GM12878 (cell line): ENCODE results near the gene NELFE. TPM values are rescaled to one million over a fixed set of nuclear protein-coding genes. Genes with fewer than 3 reads are reported as not detected.

Experiments used
- ATAC-seq: fragments of 200-7000 bp; cut with Tn5 transposase; 3 replicates; pipeline ENCODE4 v1.9.1; 2020; ENCODE audit warnings: mild to moderate bottlenecking, moderate library complexity
- Bru-seq: library from RNA; stranded (reverse); fragments of 400-500 nt; gene quantifications from one replicate; lab custom pipeline; 2021; lab: Mats Ljungman, UMichigan
- BruChase-seq, 2 experiments: library from RNA; stranded (reverse); fragments of 400-500 nt; gene quantifications; one replicate each; lab custom pipeline; 2021; lab: Mats Ljungman, UMichigan
- BruUV-seq: library from RNA; stranded (reverse); fragments of 400-500 nt; replicated peaks from 2 replicates; lab custom pipeline; 2021; lab: Mats Ljungman, UMichigan
- CTCF ChIA-PET: fragments of 300-600 bp; sonication (Branson Sonifier 250); formaldehyde crosslinking; extraction: SDS; loops from one replicate; lab custom pipeline; 2021; ENCODE audit warnings: inconsistent platforms; lab: Yijun Ruan, JAX
- POLR2A ChIA-PET: fragments of 350-600 bp; formaldehyde crosslinking; extraction: SDS; loops from one replicate; lab custom pipeline; 2021; ENCODE audit warnings: inconsistent platforms; lab: Charles Lee
- RAD21 ChIA-PET: fragments of 300-600 bp; sonication (Branson Sonifier 250); formaldehyde crosslinking; loops from one replicate; lab custom pipeline; 2023; ENCODE audit warnings: antibody characterized with exemption; ENCODE audit not compliant: unreplicated experiment; lab: Charles Lee
- SMC1A ChIA-PET: fragments of 300-600 bp; sonication (Branson Sonifier 250); formaldehyde crosslinking; loops from one replicate; lab custom pipeline; 2023; ENCODE audit not compliant: unreplicated experiment, uncharacterized antibody; lab: Charles Lee
- DNase-seq: peaks from one replicate; pipeline ENCODE4 v3.0.0-alpha.2; 2011; ENCODE audit warnings: low read depth, low spot score
- FAIRE-seq: peaks from 3 replicates; lab custom pipeline; 2011; peaks lifted over from hg19 to GRCh38; lab: Jason Lieb, UNC
- H2AFZ ChIP-seq: 2 replicates; pipeline ENCODE4 v1.6.0; 2011; ENCODE audit warnings: low read depth, low read length, control low read depth; ENCODE audit not compliant: control insufficient read depth
- H3K27ac ChIP-seq: 2 replicates; pipeline ENCODE4 v1.5.1; 2011; ENCODE audit warnings: control low read depth; ENCODE audit not compliant: control insufficient read depth, insufficient read depth
- H3K27me3 ChIP-seq, 2 experiments: replicated peaks in 1 of 2; 2 replicates each; pipeline versions ENCODE4 v1.6.0 to v1.6.1; 2011; ENCODE audit warnings: low read length in 1 of 2; ENCODE audit not compliant: control insufficient read depth in 2 of 2, insufficient read depth in 2 of 2
- H3K36me3 ChIP-seq, 2 experiments: 2 replicates each; pipeline ENCODE4 v1.5.1; 2011; ENCODE audit warnings: low read length in 1 of 2; ENCODE audit not compliant: control insufficient read depth in 2 of 2, insufficient read depth in 2 of 2
- H3K4me1 ChIP-seq: 2 replicates; pipeline ENCODE4 v1.6.1; 2011; ENCODE audit warnings: mild to moderate bottlenecking, low read length, moderate library complexity, mixed read lengths; ENCODE audit not compliant: control insufficient read depth, insufficient read depth
- H3K4me2 ChIP-seq: 2 replicates; pipeline ENCODE4 v1.6.0; 2011; ENCODE audit warnings: control low read depth; ENCODE audit not compliant: control insufficient read depth, insufficient read depth
- H3K4me3 ChIP-seq: fragments of 200-600 bp; sonication (generic); 2 replicates; pipeline ENCODE4 v1.5.1; 2016
- H3K79me2 ChIP-seq: 2 replicates; pipeline ENCODE4 v1.6.0; 2011; ENCODE audit warnings: low read length; ENCODE audit not compliant: control insufficient read depth, insufficient read depth
- H3K9ac ChIP-seq: 2 replicates; pipeline ENCODE4 v1.8.0; 2011; ENCODE audit warnings: low read length, control low read depth, mixed read lengths; ENCODE audit not compliant: control insufficient read depth, insufficient read depth
- H3K9me3 ChIP-seq: replicated peaks from 3 replicates; pipeline ENCODE4 v1.5.1; 2011; ENCODE audit warnings: mild to moderate bottlenecking, low read length; ENCODE audit not compliant: control insufficient read depth, insufficient read depth
- H4K20me1 ChIP-seq: 2 replicates; pipeline ENCODE4 v1.6.0; 2011; ENCODE audit not compliant: control insufficient read depth, insufficient read depth
- BMI1 ChIP-seq: fragments of 450-650 bp; IDR thresholded peaks from 2 replicates; pipeline ENCODE4 v1.6.1; 2016; ENCODE audit warnings: mild to moderate bottlenecking, moderate library complexity, borderline replicate concordance
- HSF1 ChIP-seq: fragments of 150-350 bp; IDR thresholded peaks from 2 replicates; pipeline ENCODE4 v1.6.1; 2014; ENCODE audit warnings: mild to moderate bottlenecking, low read depth, low read length
- KAT2A ChIP-seq: conservative IDR thresholded peaks from 2 replicates; pipeline ENCODE4 v1.6.1; 2011; ENCODE audit warnings: low read depth, low read length; ENCODE audit not compliant: control insufficient read depth
- MLLT1 ChIP-seq: fragments of 450-650 bp; IDR thresholded peaks from 2 replicates; pipeline ENCODE4 v1.6.1; 2016; ENCODE audit warnings: mild to moderate bottlenecking
- NR2C1 ChIP-seq: fragments of 450-650 bp; IDR thresholded peaks from 2 replicates; pipeline ENCODE4 v1.6.1; 2017; ENCODE audit warnings: antibody characterized with exemption, mild to moderate bottlenecking, moderate library complexity
- RCOR1 ChIP-seq: conservative IDR thresholded peaks from 2 replicates; pipeline ENCODE4 v1.6.1; 2012; ENCODE audit warnings: low read depth, low read length, improper control_type of control experiment
- RELA ChIP-seq: fragments of 450-650 bp; IDR thresholded peaks from 2 replicates; pipeline ENCODE4 v1.8.0; 2014; ENCODE audit warnings: borderline replicate concordance; ENCODE audit not compliant: partially characterized antibody
- SPI1 ChIP-seq: IDR thresholded peaks from 2 replicates; pipeline ENCODE4 v1.6.1; 2011; ENCODE audit warnings: low read depth, mild to moderate bottlenecking, low read length, moderate library complexity, borderline replicate concordance; ENCODE audit not compliant: insufficient read depth
- WGBS: methylation state at CpG from one replicate; pipeline ENCODE4 v1.1.6; 2016; ENCODE audit warnings: low lambda C conversion rate; ENCODE audit not compliant: insufficient replicate concordance, insufficient coverage; ENCODE audit errors: missing lambda C conversion rate; 5-methylcytosine and 5-hydroxymethylcytosine counted together
- in situ Hi-C: fragments of 300-500 bp; cut with MboI; formaldehyde crosslinking; loops from 9 replicates; pipeline ENCODE4 v1.14.3; 2018; ENCODE audit warnings: mixed read lengths
- intact Hi-C: fragments of 100-400 bp; cut with micrococcal nuclease; formaldehyde crosslinking; loops from one replicate; pipeline ENCODE4 v1.14.2; 2022; ENCODE audit not compliant: unreplicated experiment
- long read RNA-seq, 2 experiments: library from polyadenylated mRNA; unstranded; transcript quantifications; one replicate each; pipeline ENCODE4 v2.0.0, GENCODE V29; 2019 to 2020
- polyA minus RNA-seq, 3 experiments: library from RNA; depleted of rRNA, polyadenylated mRNA; stranded (reverse); fragments of >200 nt; gene quantifications; 2 replicates each; pipeline ENCODE4 v1.2.3, GENCODE V29; 2011
- polyA plus RNA-seq, 11 experiments: library from polyadenylated mRNA; depleted of rRNA in 4 of 11; unstranded in 6 of 11; stranded (reverse) in 5 of 11; fragments of >200 nt; fragmentation: Nextera tagmentation in 4 of 11; fragmentation: Illumina TruSeq in 1 of 11; extraction: Ambion mirVana in 4 of 11; extraction: Trizol in 1 of 11; gene quantifications; 1 replicate in 1 of 11; 2 replicates in 10 of 11; pipeline versions ENCODE4 v1.2.1 to v1.2.3, GENCODE V29; 2011 to 2016; ENCODE audit warnings: inconsistent platforms in 2 of 11, missing spikeins in 2 of 11, low read depth in 1 of 11
- total RNA-seq, 4 experiments: library from RNA; depleted of rRNA in 3 of 4; stranded (reverse); fragments of >200 nt in 3 of 4; fragmentation: Illumina TruSeq in 1 of 4; extraction: Trizol in 1 of 4; gene quantifications; 2 replicates each; pipeline versions ENCODE4 v1.2.1 to v1.2.3, GENCODE V29; 2013 to 2021

The NELFE gene
- total RNA-seq (2013; cell fraction: nucleolus; rRNA removed): 18.0 and 20.4 TPM in 2 replicates
- total RNA-seq (2014; rRNA removed): 49.0 and 51.9 TPM in 2 replicates
- 64.9 and 68.5 TPM in 2 replicates for total RNA-seq (2014; rRNA removed; fragmentation: Illumina TruSeq; extraction: Trizol)
- total RNA-seq (2021): 47.6 and 51.1 TPM in 2 replicates
- polyA plus RNA-seq (2011; ENCODE audit: low read depth): 22.5 TPM
- 29.0 and 39.5 TPM in 2 replicates for polyA plus RNA-seq (2011; rRNA removed)
- 38.1 and 41.4 TPM in 2 replicates for polyA plus RNA-seq (2011; cell fraction: cytosol; rRNA removed)
- 31.9 and 33.2 TPM in 2 replicates for polyA plus RNA-seq (2011; cell fraction: nucleus; rRNA removed)
- 42.4 and 46.9 TPM in 2 replicates for polyA plus RNA-seq (2012)
- 42.8 and 68.2 TPM in 2 replicates for polyA plus RNA-seq (2014; fragmentation: Illumina TruSeq; extraction: Trizol)
- polyA plus RNA-seq (2014; fragmentation: Nextera tagmentation; extraction: Ambion mirVana): 10 to 100 TPM in 1 of 2 experiments, 1 to 10 TPM in 1; 8.5 to 20.0 TPM
- 63.5 and 75.9 TPM in 2 replicates for polyA plus RNA-seq (2014; rRNA removed)
- 100 to 1,000 TPM in 1 of 2 experiments, 10 to 100 TPM in 1; 95.1 to 105 TPM for polyA plus RNA-seq (2016; fragmentation: Nextera tagmentation; extraction: Ambion mirVana)
- polyA minus RNA-seq (2011; rRNA and poly(A)+ RNA removed): 17.6 and 24.8 TPM in 2 replicates
- 14.7 and 17.8 TPM in 2 replicates for polyA minus RNA-seq (2011; cell fraction: cytosol; rRNA and poly(A)+ RNA removed)
- polyA minus RNA-seq (2011; cell fraction: nucleus; rRNA and poly(A)+ RNA removed): 11.7 and 17.0 TPM in 2 replicates
- Bru-seq, nascent RNA: percentile 78 among the genes with signal in this experiment
- percentile 66 among the genes with signal in this experiment for BruChase-seq, experiment 1, labeled RNA remaining after a 6-hour chase
- BruChase-seq, experiment 2, labeled RNA remaining after a 2-hour chase: percentile 65 among the genes with signal in this experiment
- long read RNA-seq, experiment 1, transcript NELFE-202 (11 exons, 1,584 nt): major isoform, 32 of 53 reads
- long read RNA-seq, experiment 1, partial matches to known transcripts: 5 of 53 reads
- long read RNA-seq, experiment 1, other reads (novel, unspliced or antisense): 16 of 53 reads
- long read RNA-seq, experiment 2, transcript NELFE-202 (11 exons, 1,584 nt): major isoform, 112 of 167 reads
- long read RNA-seq, experiment 2, partial matches to known transcripts: 7 of 167 reads
- long read RNA-seq, experiment 2, other reads (novel, unspliced or antisense): 47 of 167 reads

DNA sequence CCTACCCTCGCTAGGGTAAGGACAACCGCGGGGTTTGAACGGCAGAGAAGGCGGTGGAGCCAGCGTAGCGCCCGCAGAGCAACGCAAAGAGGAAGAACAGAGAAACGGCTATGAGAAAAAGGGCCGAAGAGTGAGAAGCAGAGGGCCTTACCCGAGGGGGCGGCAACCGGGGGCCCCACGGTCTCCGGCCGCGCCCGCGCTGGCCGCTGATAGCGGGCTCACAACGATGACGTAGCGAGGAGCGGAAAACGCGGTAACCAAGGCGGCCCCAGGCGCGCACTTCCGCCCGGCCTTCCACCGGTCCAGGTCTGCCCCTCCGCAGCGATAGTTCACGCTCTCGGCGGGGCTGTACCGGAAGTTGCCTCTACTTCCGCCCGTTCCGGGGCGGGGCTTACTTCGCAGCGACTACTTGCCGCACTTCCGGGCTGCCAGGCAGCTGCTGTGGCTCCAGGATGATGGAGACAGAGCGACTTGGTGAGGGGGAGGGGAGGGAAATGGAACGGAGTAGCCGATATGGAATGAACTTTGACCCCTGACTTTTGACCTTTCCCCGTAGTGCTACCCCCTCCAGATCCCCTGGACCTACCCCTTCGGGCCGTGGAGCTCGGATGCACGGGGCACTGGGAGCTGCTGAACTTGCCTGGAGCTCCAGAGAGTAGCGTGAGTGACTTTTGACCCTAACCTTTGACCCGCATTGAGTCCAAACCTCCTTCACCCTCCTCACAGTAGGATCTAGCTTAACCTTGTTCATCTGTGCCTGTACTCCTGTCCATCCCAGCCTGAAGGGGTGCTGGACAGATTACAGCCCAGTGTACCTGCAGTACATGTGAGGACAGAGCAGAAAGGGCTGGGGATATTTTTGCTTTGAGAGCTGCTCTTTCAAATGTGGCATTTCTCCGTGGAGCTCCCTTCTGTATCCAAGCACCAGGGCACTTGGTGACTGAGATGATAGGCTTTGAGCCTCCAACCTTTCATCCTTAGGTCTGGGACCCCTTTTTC, at the start of gene NELFE, which contains the start of gene SKIC2:
Gene NELFE, minus strand, starts transcription at position 231 of the 999 bp plus-strand sequence. CDS start 525 bp downstream, outside the sequence.
Gene SKIC2, plus strand, starts transcription at position 435 of the 999 bp plus-strand sequence. Its CDS starts 18 bp downstream, at position 453.
- Histone ChIP-seq H3K4me2 (peak within 1 kb of the TSS; percentile 99), H3K27me3 (no peaks in the 10 kb centered on the region), H4K20me1 (no peaks in the 10 kb centered on the region), H3K79me2 (peaks cover 27% of the 10 kb centered on the region), H2AFZ (peak within 1 kb of the TSS; percentile 92), H3K9ac (peak within 1 kb of the TSS; percentile 98), H3K4me1 (peaks cover 11% of the 10 kb centered on the region), H3K27ac (peak within 1 kb of the TSS; percentile 84), H3K4me3 (peak within 1 kb of the TSS; percentile 99), H3K9me3 (no peaks in the 10 kb centered on the region), H3K36me3 (peaks cover 15 to 26% of the 10 kb centered on the region in 2 experiments)
- peak; percentile 99 for ATAC-seq
- CTCF ChIA-PET: interaction anchor here (0.8 to 2.5 kb wide), 8 partner anchors 8 to 472 kb away, joined by 3 to 7 read pairs (median 3); partner anchors contain the start of genes ATF6B and DXO
- SMC1A ChIA-PET: interaction anchor here (0.7 to 2.5 kb wide), 9 partner anchors 9 to 237 kb away, joined by 3 to 17 read pairs (median 3); partner anchors contain the start of genes ATF6B and DXO
- POLR2A ChIA-PET: interaction anchor here (0.6 to 4.4 kb wide), 6 partner anchors 11 to 306 kb away, joined by 3 to 48 read pairs (median 3); partner anchors contain the start of genes BAG6, DXO, GPANK1 and GPSM3
- peak; percentile 96 for FAIRE-seq
- 1% methylated on average over 59 of the region's 59 CpGs for WGBS
- intact Hi-C loops (loop anchor here (1.0 kb wide), 1 partner anchor 13 kb away; the partner anchor contains the start of gene DXO), in situ Hi-C loops (no loop called here)
- BruUV-seq: TSS peak; percentile 78
- RAD21 ChIA-PET: interaction anchor here (1.2 to 2.0 kb wide), 2 partner anchors 13 to 61 kb away, joined by 3 to 11 read pairs; partner anchors contain the start of gene DXO
- peak; percentile 93 for DNase-seq
- TF ChIP-seq RELA (peak; percentile 62), HSF1 (no peak), RCOR1 (no peak), KAT2A (no peak), SPI1 (peak; percentile 63), BMI1 (peak; percentile 49; the same call in 1 of the 2 replicates), MLLT1 (peak; percentile 97), NR2C1 (peak; percentile 99)
